Ramos (cell line): Measurements from ENCODE around the gene C10orf95.

ENCODE experiments used
- in situ Hi-C: fragments of 300-500 bp; cut with MboI; formaldehyde crosslinking; loops from one replicate; pipeline ENCODE4 v1.14.3; 2022; ENCODE audit warnings: low sequenced_read_pairs; ENCODE audit not compliant: unreplicated experiment

Gene C10orf95

GRCh38 chr10:102405108-102405571, 46.2 kb downstream of the C10orf95 start:
- in situ Hi-C loops = no loop called here

- in situ Hi-C loops = no loop called here
Measured at GRCh38 chr10:102404361-102405107, 46.8 kb downstream of the C10orf95 start.

GRCh38 chr10:102403115-102403514, 48.2 kb downstream of the C10orf95 start:
- in situ Hi-C loops = no loop called here

- in situ Hi-C loops = no loop called here
Measured at GRCh38 chr10:102402512-102402896, 48.8 kb downstream of the C10orf95 start.

- in situ Hi-C loops = no loop called here
Measured at GRCh38 chr10:102401735-102402511, 49.4 kb downstream of the C10orf95 start.

GRCh38 chr10:102401342-102401654, 50.0 kb downstream of the C10orf95 start:
- in situ Hi-C loops = no loop called here

- in situ Hi-C loops = no loop called here
Measured at GRCh38 chr10:102400598-102401341, 50.6 kb downstream of the C10orf95 start.

- in situ Hi-C loops = no loop called here
Measured at GRCh38 chr10:102400076-102400475, 51.3 kb downstream of the C10orf95 start.
